ENCODE data around the gene TANGO6. TPM values are rescaled to one million over a fixed set of nuclear protein-coding genes. Genes with fewer than 3 reads are reported as not detected.

TANGO6 gene
- total RNA-seq, 8 experiments from 2014 or later: 6.4 to 18.6 (median 7.7) TPM

DNA sequence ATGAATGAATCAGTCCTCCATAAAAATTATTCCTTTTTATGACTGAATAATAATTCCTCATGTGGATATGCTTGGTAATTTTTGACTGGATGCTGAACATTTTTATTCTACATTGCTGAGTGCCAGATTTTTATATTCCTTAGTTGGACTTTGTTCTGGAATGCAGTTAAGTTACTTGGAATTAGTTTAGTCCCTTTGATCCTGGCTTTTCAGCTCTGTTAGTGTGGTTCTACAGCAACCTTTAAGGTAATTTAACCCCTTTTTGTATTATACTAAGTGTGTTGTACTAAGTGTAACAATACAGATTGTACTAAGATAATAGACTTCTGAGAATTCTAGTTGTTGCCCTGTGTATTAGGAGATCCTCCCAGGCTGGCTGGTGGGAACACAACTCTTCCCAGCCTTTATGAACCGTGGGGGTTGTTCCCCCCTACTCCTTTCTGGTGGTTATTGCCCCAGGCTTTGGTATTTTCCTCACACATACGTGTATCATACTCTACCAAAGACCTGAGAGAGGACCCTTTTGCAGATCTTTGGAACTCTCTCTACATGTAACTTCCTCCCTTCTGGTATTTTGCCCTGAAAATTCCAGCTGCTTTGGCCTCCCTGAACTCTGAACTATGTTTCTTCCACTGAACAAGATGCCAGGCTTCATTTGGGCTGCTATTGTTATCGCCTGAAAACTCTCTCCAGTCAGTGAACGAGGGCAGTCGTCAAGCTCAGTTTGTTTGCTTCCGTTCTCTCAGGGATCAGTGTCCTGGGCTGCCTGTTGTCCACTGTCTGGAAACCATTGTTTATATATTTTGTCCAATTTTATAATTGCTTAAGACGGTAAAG lies 30.5 kb downstream of the TANGO6 start:
- no peak for ATAC-seq (replicated peaks in 6 of 8)
- Histone ChIP-seq H3K27ac (no peak overlapping the region), H3K4me3 (no peak overlapping the region), H3K4me1 (replicated peaks in 1 of 2) (no peaks in the 10 kb centered on the region)
- in situ Hi-C loops (cut with MboI; ENCODE audit: low pct_unique_long_range_greater_than_20kb in 2 of 9, low sequenced_read_pairs in 9 of 9, unreplicated experiment in 9 of 9): no loop called here
- 40 to 96% (median 80%) methylated on average over 1 to 7 of the region's 7 CpGs; no CpG with 5 or more reads in 1 of the 10 experiments for WGBS, 10 experiments

DNA sequence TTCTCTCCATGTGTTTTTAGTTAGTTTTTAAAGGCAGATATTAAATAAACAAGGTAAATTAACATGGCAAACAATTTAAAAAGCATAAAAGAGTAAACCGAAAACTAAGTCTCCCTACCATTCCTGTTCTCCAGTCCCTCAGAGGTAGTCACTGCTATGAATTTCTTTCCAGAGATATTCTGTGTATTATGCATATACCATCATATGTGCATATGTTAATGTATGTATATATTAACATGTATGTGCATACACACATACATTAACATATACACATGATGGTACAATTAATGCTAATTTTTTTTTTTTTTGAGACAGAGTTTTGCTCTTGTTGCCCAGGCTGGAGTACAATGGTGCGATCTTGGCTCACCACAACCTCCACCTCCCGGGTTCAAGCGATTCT lies 32.5 kb downstream of the TANGO6 start:
- Histone ChIP-seq H3K27ac (no peak overlapping the region), H3K4me3 (no peak overlapping the region), H3K4me1 (replicated peaks in 1 of 2) (no peaks in the 10 kb centered on the region)
- in situ Hi-C loops (cut with MboI; ENCODE audit: low pct_unique_long_range_greater_than_20kb in 2 of 9, low sequenced_read_pairs in 9 of 9, unreplicated experiment in 9 of 9): loop anchor here in 2 of 9 experiments (25.0 kb wide), 2 partner anchors 236 to 261 kb away; partner anchors contain the start of genes CHTF8 (in 1 of the 2), HAS3 (in 1 of the 2) and UTP4 (in 1 of the 2)
- peak in 3 of 8 experiments; percentile 19 to 87 (median 54) for ATAC-seq (replicated peaks in 6 of 8)
- 80 to 100% (median 95%) methylated on average over 1 to 2 of the region's 4 CpGs; no CpG with 5 or more reads in 4 of the 10 experiments for WGBS, 10 experiments

DNA sequence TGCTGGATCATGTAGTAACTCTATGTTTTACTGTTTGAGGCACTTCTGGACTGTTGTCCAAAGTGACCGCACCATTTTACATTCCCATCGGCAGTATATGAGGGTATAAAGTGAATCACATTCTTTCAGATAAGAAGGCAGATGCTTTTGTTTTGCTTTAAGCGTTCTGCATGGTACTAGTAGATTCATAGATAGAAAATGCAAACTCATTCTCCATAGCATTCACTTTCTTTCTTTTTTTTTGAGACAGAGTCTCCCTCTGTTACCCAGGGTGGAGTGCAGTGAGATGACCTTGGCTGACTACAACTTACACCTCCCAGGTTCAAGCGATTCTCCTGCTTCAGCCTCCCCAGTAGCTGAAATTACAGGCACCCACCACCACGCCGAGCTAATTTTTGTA lies 40.4 kb downstream of the TANGO6 start:
- no peak overlapping the region for H3K4me3 ChIP-seq
- ATAC-seq (replicated peaks in 6 of 8): no peak
- in situ Hi-C loops (cut with MboI; ENCODE audit: low pct_unique_long_range_greater_than_20kb in 2 of 9, low sequenced_read_pairs in 9 of 9, unreplicated experiment in 9 of 9): loop anchor here in 2 of 9 experiments (25.0 kb wide), 2 partner anchors 229 to 254 kb away; partner anchors contain the start of genes CHTF8 (in 1 of the 2), HAS3 (in 1 of the 2) and UTP4 (in 1 of the 2)
- H3K27ac ChIP-seq: no peak overlapping the region
- H3K4me1 ChIP-seq (replicated peaks in 1 of 2): peaks cover 0 to 11% of the 10 kb centered on the region in 2 donors
- 87 to 100% (median 93%) methylated on average over 1 to 5 of the region's 6 CpGs for WGBS, 10 experiments

DNA sequence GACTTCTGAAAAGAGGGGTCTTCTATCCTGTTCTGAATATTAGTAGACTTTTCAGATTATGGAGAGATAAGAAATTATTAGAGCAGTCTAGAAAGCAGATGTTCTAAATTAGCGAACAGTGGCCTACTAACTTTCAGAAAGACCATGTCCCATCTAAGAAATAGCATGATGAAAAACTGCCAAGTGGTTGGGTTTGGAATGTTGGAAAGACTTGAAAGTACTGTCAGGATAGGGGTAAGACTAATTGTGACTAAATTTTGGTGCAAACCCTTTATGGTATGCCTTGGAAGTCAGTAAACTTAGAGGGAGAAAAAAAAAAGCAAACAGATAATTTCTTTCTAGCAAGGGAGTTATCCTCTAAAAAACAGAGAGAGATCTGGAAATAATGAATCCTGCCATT lies 41.1 kb downstream of the TANGO6 start:
- Histone ChIP-seq H3K4me3 (no peak overlapping the region), H3K27ac (no peak overlapping the region), H3K4me1 (replicated peaks in 1 of 2) (peaks cover 0 to 11% of the 10 kb centered on the region in 2 donors)
- in situ Hi-C loops (cut with MboI; ENCODE audit: low pct_unique_long_range_greater_than_20kb in 2 of 9, low sequenced_read_pairs in 9 of 9, unreplicated experiment in 9 of 9): loop anchor here in 2 of 9 experiments (25.0 kb wide), 2 partner anchors 228 to 253 kb away; partner anchors contain the start of genes CHTF8 (in 1 of the 2), HAS3 (in 1 of the 2) and UTP4 (in 1 of the 2)
- 90 to 100% (median 100%) methylated on average over 1 of the region's 1 CpG; no CpG with 5 or more reads in 2 of the 10 experiments for WGBS, 10 experiments
- ATAC-seq (replicated peaks in 6 of 8): no peak

DNA sequence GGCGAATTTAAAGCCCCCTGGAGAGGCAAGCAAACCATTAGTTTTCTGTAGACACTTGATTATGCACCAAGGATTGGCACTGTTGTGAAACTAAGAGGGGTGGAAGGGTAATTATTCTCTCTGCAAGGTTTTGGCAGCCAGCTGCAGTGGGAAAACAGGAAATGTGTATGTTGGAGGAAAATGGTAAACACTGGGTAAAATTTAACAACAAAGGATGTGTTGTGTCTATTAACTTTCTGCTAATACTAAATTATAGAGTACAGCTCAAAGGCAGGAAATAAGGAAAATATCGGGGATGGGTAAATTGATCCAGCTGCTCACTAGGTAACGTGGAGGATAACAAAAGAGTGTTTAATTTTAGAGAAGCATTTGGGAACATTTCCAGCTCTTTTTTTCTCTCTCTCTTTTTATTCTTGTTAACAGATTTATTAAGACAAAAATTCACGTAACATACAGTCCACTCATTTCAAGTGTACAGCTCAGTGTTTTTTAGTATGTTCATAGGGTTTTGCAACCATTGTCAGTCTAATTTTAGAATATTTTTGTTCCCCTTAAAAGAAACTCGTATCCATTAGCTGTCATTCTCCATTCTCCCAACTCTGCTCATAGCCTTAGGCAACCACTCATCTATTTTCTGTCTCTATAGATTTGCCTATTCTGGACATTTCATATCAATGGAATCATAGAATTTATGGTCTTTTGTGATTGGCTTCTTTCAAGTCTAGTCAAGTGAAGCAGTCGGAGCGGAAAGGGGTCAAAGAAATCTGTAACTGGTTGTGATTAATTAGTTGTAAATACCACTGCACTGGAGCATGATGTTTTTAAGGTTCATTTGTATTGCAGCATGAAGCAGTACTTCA lies 41.8 kb downstream of the TANGO6 start:
- Histone ChIP-seq H3K4me1 (replicated peaks in 1 of 2) (peaks cover 0 to 11% of the 10 kb centered on the region in 2 donors), H3K4me3 (no peak overlapping the region), H3K27ac (no peak overlapping the region)
- peak in 1 of 8 experiments; percentile 39 for ATAC-seq (replicated peaks in 6 of 8)
- 59 to 89% (median 76%) methylated on average over 3 to 7 of the region's 7 CpGs for WGBS, 10 experiments
- in situ Hi-C loops (cut with MboI; ENCODE audit: low pct_unique_long_range_greater_than_20kb in 2 of 9, low sequenced_read_pairs in 9 of 9, unreplicated experiment in 9 of 9): loop anchor here in 2 of 9 experiments (25.0 kb wide), 2 partner anchors 227 to 252 kb away; partner anchors contain the start of genes CHTF8 (in 1 of the 2), HAS3 (in 1 of the 2) and UTP4 (in 1 of the 2)

DNA sequence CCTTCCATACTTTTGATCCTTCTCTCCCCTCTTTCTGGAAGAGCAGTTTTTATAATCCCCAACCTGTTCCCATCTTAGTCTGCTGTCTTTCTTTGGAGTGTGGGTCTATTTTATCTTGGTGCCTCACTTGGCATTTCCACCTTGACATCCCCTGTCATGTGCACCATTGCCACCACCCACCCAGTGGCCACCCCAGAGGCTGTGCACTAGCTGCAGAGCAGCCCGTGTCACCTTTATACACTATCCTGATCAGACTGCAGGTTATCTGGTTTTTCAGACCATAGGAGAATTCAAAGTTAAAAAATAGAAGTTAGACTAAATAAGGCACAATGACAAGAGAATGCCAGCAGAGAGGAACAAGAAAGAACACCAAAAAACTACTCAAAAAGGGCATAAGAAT lies 43.8 kb downstream of the TANGO6 start:
- 100% methylated on average over 1 of the region's 1 CpG; no CpG with 5 or more reads in 6 of the 10 experiments for WGBS, 10 experiments
- H3K4me1 ChIP-seq (replicated peaks in 1 of 2): peaks cover 0 to 11% of the 10 kb centered on the region in 2 donors
- no peak for ATAC-seq (replicated peaks in 6 of 8)
- H3K27ac ChIP-seq: no peak overlapping the region
- in situ Hi-C loops (cut with MboI; ENCODE audit: low pct_unique_long_range_greater_than_20kb in 2 of 9, low sequenced_read_pairs in 9 of 9, unreplicated experiment in 9 of 9): loop anchor here in 2 of 9 experiments (25.0 kb wide), 2 partner anchors 225 to 250 kb away; partner anchors contain the start of genes CHTF8 (in 1 of the 2), HAS3 (in 1 of the 2) and UTP4 (in 1 of the 2)
- no peak overlapping the region for H3K4me3 ChIP-seq

DNA sequence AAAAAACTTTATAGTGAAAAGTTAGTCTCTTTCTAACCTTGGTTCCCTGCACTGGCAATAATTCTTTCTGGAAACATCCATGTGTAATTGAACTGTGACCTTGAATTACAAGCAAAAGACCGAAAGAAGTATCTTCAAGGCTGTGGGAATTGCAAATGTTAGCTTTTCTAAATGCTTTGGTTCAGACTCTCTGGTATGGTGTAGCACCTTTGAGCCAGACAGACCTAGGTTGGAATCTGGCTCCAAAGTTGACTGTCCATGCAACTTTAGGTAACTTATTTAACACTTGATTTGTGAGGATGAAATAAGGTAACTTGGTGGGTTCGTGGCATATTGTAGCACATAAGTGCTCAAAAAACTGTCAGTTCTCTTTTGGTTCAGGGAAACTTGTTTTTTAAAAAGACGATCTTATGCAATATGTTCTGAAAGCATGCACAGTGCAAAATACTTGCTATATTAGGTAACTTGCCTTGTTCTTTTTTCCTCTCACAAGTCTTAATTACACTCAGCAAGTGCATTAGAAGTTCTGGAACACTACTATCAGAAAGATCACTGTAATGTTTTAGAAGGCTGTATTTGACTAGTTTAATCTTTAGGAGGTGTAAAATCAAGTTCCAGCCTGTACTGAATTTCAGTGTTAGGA lies 46.3 kb downstream of the TANGO6 start:
- H3K27ac ChIP-seq: no peak overlapping the region
- WGBS, 10 experiments: 75 to 100% (median 88%) methylated on average over 1 to 3 of the region's 3 CpGs
- in situ Hi-C loops (cut with MboI; ENCODE audit: low pct_unique_long_range_greater_than_20kb in 2 of 9, low sequenced_read_pairs in 9 of 9, unreplicated experiment in 9 of 9): loop anchor here in 2 of 9 experiments (25.0 kb wide), 2 partner anchors 223 to 248 kb away; partner anchors contain the start of genes CHTF8 (in 1 of the 2), HAS3 (in 1 of the 2) and UTP4 (in 1 of the 2)
- no peak overlapping the region for H3K4me3 ChIP-seq
- peaks cover 0 to 10% of the 10 kb centered on the region in 2 donors for H3K4me1 ChIP-seq (replicated peaks in 1 of 2)
- no peak for ATAC-seq (replicated peaks in 6 of 8)

DNA sequence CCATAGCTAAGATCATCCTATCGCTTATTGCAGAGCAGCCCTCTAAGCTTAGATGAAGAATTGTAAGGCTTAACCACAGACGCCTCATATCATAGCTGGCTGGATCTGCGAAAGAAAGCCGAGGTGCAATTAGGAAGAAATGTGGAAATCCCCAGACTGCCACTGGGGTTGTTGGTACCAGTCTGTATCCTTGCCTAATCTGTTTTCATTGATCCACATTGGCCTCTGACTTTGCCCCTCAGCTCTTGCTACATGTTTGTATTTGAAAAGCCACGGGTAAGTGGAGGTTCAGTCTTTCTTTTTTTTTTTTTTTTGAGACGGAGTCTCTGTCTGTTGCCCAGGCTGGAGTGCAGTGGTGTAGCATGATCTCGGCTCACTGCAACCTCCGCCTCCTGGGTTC lies 48.9 kb downstream of the TANGO6 start:
- H3K27ac ChIP-seq: no peak overlapping the region
- H3K4me3 ChIP-seq: no peak overlapping the region
- no peaks in the 10 kb centered on the region for H3K4me1 ChIP-seq (replicated peaks in 1 of 2)
- in situ Hi-C loops (cut with MboI; ENCODE audit: low pct_unique_long_range_greater_than_20kb in 2 of 9, low sequenced_read_pairs in 9 of 9, unreplicated experiment in 9 of 9): loop anchor here in 2 of 9 experiments (25.0 kb wide), 2 partner anchors 220 to 245 kb away; partner anchors contain the start of genes CHTF8 (in 1 of the 2), HAS3 (in 1 of the 2) and UTP4 (in 1 of the 2)
- no peak for ATAC-seq (replicated peaks in 6 of 8)
- 61 to 100% (median 84%) methylated on average over 2 to 8 of the region's 8 CpGs; no CpG with 5 or more reads in 1 of the 10 experiments for WGBS, 10 experiments

DNA sequence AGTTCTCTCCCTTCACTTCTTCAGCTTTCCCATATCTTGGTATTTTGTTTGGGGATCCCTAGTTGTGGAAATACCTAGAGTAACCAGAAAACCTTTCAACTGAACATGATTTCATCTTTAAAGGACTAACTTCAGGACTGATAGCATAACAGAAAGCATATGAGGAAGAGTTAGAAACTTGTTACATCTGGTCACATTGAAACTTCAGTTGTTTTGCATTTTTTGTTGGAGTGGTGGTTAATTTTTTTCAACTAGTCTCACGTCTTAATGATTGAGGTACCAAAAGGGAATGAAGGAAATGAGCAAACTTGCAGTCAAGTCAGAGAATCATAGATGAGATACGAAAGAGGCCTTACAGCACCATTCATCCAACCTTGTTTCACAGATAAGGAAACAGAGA lies 49.6 kb downstream of the TANGO6 start:
- H3K27ac ChIP-seq: no peak overlapping the region
- ATAC-seq (replicated peaks in 6 of 8): no peak
- in situ Hi-C loops (cut with MboI; ENCODE audit: low pct_unique_long_range_greater_than_20kb in 2 of 9, low sequenced_read_pairs in 9 of 9, unreplicated experiment in 9 of 9): loop anchor here in 2 of 9 experiments (25.0 kb wide), 2 partner anchors 219 to 244 kb away; partner anchors contain the start of genes CHTF8 (in 1 of the 2), HAS3 (in 1 of the 2) and UTP4 (in 1 of the 2)

DNA sequence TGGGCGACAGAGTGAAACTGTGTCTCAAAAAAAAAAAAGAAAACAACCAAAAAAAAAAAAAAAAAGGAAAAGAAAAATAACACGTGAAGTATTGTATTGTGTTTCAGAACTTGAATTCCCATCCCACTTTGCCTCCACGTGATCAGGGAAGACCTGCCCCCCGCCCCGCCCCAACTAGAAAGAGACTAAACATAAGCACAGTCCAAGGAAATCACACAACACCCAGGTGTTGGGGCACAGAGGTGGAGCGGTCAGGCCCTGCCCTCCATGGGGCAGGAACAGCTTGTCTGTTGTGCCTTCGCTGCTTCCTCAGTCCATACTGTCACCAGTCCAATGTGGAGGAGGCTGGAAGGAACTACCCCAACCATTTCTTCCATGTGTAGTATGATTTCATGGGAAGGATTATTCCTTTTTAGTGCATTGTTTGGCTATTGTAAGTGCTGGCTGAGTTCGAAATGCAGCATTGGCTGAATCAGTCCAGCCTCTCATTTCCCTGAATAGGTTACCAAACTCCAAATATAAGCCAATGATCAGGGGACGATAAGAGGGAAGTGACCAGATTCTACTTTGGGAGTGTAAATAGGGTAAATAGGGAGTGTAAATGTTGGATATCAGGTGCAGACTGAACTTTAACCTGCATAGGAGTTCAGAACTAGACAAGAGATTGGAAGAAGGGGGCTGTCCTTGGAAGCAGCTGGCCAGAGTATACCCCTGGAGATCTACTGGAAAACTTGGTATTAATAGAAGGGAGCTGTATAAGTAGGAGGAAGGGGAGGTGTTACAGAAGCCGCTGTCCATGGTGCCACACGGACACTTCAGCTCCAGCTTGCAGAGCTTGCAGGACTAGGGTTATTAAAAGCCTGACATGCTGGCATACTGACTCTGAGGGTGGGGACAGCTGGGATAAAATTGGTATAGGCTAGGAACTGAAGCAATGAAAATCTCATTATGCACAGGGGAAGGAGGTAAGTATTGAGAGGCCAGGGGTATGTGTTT lies 50.7 kb downstream of the TANGO6 start:
- WGBS, 10 experiments: 47 to 100% (median 88%) methylated on average over 2 to 11 of the region's 11 CpGs; no CpG with 5 or more reads in 1 of the 10 experiments
- Histone ChIP-seq H3K27ac (no peak overlapping the region), H3K4me3 (no peak overlapping the region), H3K4me1 (replicated peaks in 1 of 2) (no peaks in the 10 kb centered on the region)
- in situ Hi-C loops (cut with MboI; ENCODE audit: low pct_unique_long_range_greater_than_20kb in 2 of 9, low sequenced_read_pairs in 9 of 9, unreplicated experiment in 9 of 9): loop anchor here in 2 of 9 experiments (25.0 kb wide), 2 partner anchors 218 to 243 kb away; partner anchors contain the start of genes CHTF8 (in 1 of the 2), HAS3 (in 1 of the 2) and UTP4 (in 1 of the 2)
- ATAC-seq (replicated peaks in 6 of 8): peak in 4 of 8 experiments; percentile 26 to 69 (median 54)

More for the DNA sequence above, 49.6 kb downstream of the TANGO6 start:
- Histone ChIP-seq H3K4me1 (replicated peaks in 1 of 2) (no peaks in the 10 kb centered on the region), H3K4me3 (no peak overlapping the region)
- 71 to 100% (median 78%) methylated on average over 1 to 2 of the region's 2 CpGs; no CpG with 5 or more reads in 4 of the 10 experiments for WGBS, 10 experiments

Data from motor neuron (in vitro differentiated cells).